HepG2 (cell line): Measurements from ENCODE around the gene KCNQ5. TPM values are rescaled to one million over a fixed set of nuclear protein-coding genes. Genes with fewer than 3 reads are reported as not detected.

ENCODE experiments used
- ATAC-seq: fragments of 200-7000 bp; cut with Tn5 transposase; 3 replicates; pipeline ENCODE4 v1.9.1; 2020; ENCODE audit warnings: mild to moderate bottlenecking, moderate library complexity
- BruUV-seq: library from RNA; stranded (reverse); fragments of 400-500 nt; replicated peaks from 2 replicates; lab custom pipeline; 2021; lab: Mats Ljungman, UMichigan
- CTCF ChIA-PET: fragments of 300-600 bp; formaldehyde crosslinking; extraction: SDS; loops from one replicate; lab custom pipeline; 2021; ENCODE audit warnings: low total read pairs, inconsistent platforms, low intra/inter-chr PET ratio; lab: Yijun Ruan, JAX
- POLR2A ChIA-PET: fragments of 350-600 bp; sonication (Branson Sonifier 250); formaldehyde crosslinking; loops from one replicate; lab custom pipeline; 2020; ENCODE audit warnings: antibody characterized with exemption, inconsistent platforms; lab: Yijun Ruan, JAX
- DNase-seq: peaks from one replicate; pipeline ENCODE4 v3.0.0-alpha.2; 2015; ENCODE audit warnings: low spot score
- FAIRE-seq: peaks from 3 replicates; lab custom pipeline; 2011; peaks lifted over from hg19 to GRCh38; lab: Jason Lieb, UNC
- H2AFZ ChIP-seq: one replicate; pipeline ENCODE4 v1.6.1; 2011; ENCODE audit warnings: low read length, inconsistent platforms
- H3K27ac ChIP-seq: fragments of 300-600 bp; 3 replicates; pipeline ENCODE4 v1.8.0; 2011; ENCODE audit warnings: mixed run types, mild to moderate bottlenecking, mixed read lengths, low read length, inconsistent platforms; ENCODE audit not compliant: insufficient read depth; ENCODE audit errors: extremely low read length
- H3K27me3 ChIP-seq, 2 experiments: fragments of 200-600 bp in 1 of 2; 2 replicates in 1 of 2; 3 replicates in 1 of 2; pipeline versions ENCODE4 v1.6.0 to v1.8.0; 2011; ENCODE audit warnings: low read length in 2 of 2, mild to moderate bottlenecking in 2 of 2, moderate library complexity in 2 of 2, inconsistent platforms in 1 of 2; ENCODE audit not compliant: insufficient read depth in 2 of 2, control insufficient read depth in 1 of 2
- H3K36me3 ChIP-seq, 2 experiments: fragments of 200-600 bp in 1 of 2; replicated peaks in 1 of 2; 2 replicates in 1 of 2; 3 replicates in 1 of 2; pipeline versions ENCODE4 v1.5.1 to v1.8.0; 2011; ENCODE audit warnings: low read length in 2 of 2, inconsistent platforms in 1 of 2; ENCODE audit not compliant: insufficient read depth in 2 of 2, control insufficient read depth in 1 of 2
- H3K4me1 ChIP-seq: 2 replicates; pipeline ENCODE4 v1.5.1; 2012; ENCODE audit warnings: low read length, inconsistent platforms; ENCODE audit not compliant: insufficient read depth
- H3K4me2 ChIP-seq: 2 replicates; pipeline ENCODE4 v1.6.0; 2011; ENCODE audit warnings: low read depth, low read length, inconsistent platforms
- H3K4me3 ChIP-seq, 3 experiments: fragments of 200-600 bp in 1 of 3; sonication (generic), shearing (Covaris generic) in 1 of 3; replicated peaks in 1 of 3; 2 replicates each; pipeline ENCODE4 v1.5.1; 2011 to 2016; ENCODE audit warnings: low read length in 3 of 3, inconsistent platforms in 2 of 3, low read depth in 2 of 3, mild to moderate bottlenecking in 2 of 3, control low read depth in 1 of 3, mixed read lengths in 1 of 3; ENCODE audit not compliant: insufficient read depth in 1 of 3
- H3K79me2 ChIP-seq: one replicate; pipeline ENCODE4 v1.6.1; 2011; ENCODE audit warnings: low read length, inconsistent platforms; ENCODE audit not compliant: insufficient read depth
- H3K9ac ChIP-seq: 2 replicates; pipeline ENCODE4 v1.6.0; 2011; ENCODE audit warnings: mild to moderate bottlenecking, low read depth, low read length, inconsistent platforms; ENCODE audit not compliant: insufficient read depth
- H3K9me3 ChIP-seq: 2 replicates; pipeline ENCODE4 v1.5.1; 2012; ENCODE audit warnings: mild to moderate bottlenecking, low read length
- H4K20me1 ChIP-seq: 2 replicates; pipeline ENCODE4 v1.6.0; 2011; ENCODE audit warnings: inconsistent platforms, mild to moderate bottlenecking, low read length, moderate library complexity; ENCODE audit not compliant: insufficient read depth
- ATAD3A ChIP-seq: sonication (generic); formaldehyde crosslinking; IDR thresholded peaks from 2 replicates; pipeline ENCODE4 v1.4.0; 2020; ENCODE audit warnings: missing genetic modification reagents
- FOXO1 ChIP-seq: sonication (generic); formaldehyde crosslinking; IDR thresholded peaks from 2 replicates; pipeline ENCODE4 v1.4.0; 2020; ENCODE audit warnings: missing genetic modification reagents
- GABPB1 ChIP-seq: IDR thresholded peaks from 2 replicates; pipeline ENCODE4 v1.6.1; 2016; ENCODE audit warnings: mild to moderate bottlenecking, missing genetic modification reagents, moderate library complexity, missing compliant biosample characterization
- GATA4 ChIP-seq: sonication (generic); IDR thresholded peaks from 2 replicates; pipeline ENCODE4 v1.6.1; 2016; ENCODE audit warnings: antibody characterized with exemption, low read depth, borderline replicate concordance
- HHEX ChIP-seq: IDR thresholded peaks from 2 replicates; pipeline ENCODE4 v1.6.1; 2016; ENCODE audit warnings: control low read depth
- JARID2 ChIP-seq: sonication (generic); formaldehyde crosslinking; IDR thresholded peaks from 2 replicates; pipeline ENCODE4 v1.8.1; 2023; ENCODE audit warnings: missing genetic modification reagents, inconsistent platforms; ENCODE audit not compliant: insufficient replicate concordance
- KDM6A ChIP-seq: IDR thresholded peaks from 2 replicates; pipeline ENCODE4 v1.6.1; 2016; ENCODE audit warnings: low read depth
- MIER3 ChIP-seq: IDR thresholded peaks from 2 replicates; pipeline ENCODE4 v1.6.1; 2016; ENCODE audit warnings: missing compliant biosample characterization, borderline replicate concordance
- MTA3 ChIP-seq: sonication (generic); formaldehyde crosslinking; IDR thresholded peaks from 2 replicates; pipeline ENCODE4 v1.4.0; 2020; ENCODE audit warnings: missing genetic modification reagents
- NBN ChIP-seq: fragments of 450-650 bp; conservative IDR thresholded peaks from 2 replicates; pipeline ENCODE4 v1.6.1; 2017
- RXRA ChIP-seq: sonication (generic); formaldehyde crosslinking; IDR thresholded peaks from 2 replicates; pipeline ENCODE4 v1.5.1; 2020; ENCODE audit warnings: missing genetic modification reagents
- SETDB1 ChIP-seq: sonication (generic); formaldehyde crosslinking; IDR thresholded peaks from 2 replicates; pipeline ENCODE4 v1.5.1; 2020; ENCODE audit warnings: missing genetic modification reagents, mild to moderate bottlenecking, borderline replicate concordance
- SNAPC2 ChIP-seq: sonication (generic); formaldehyde crosslinking; IDR thresholded peaks from 2 replicates; pipeline ENCODE4 v1.8.1; 2022; ENCODE audit warnings: mild to moderate bottlenecking, missing genetic modification reagents
- SSRP1 ChIP-seq: IDR thresholded peaks from 2 replicates; pipeline ENCODE4 v1.6.1; 2016; ENCODE audit warnings: control low read depth
- TCF7L2 ChIP-seq: IDR thresholded peaks from 2 replicates; pipeline ENCODE4 v1.6.1; 2011; ENCODE audit warnings: mild to moderate bottlenecking, low read depth, low read length, moderate library complexity
- ZFP41 ChIP-seq: sonication (generic); formaldehyde crosslinking; IDR thresholded peaks from 2 replicates; pipeline ENCODE4 v1.4.0; 2020; ENCODE audit warnings: mild to moderate bottlenecking, missing genetic modification reagents, borderline replicate concordance
- ZNF124 ChIP-seq: sonication (generic); formaldehyde crosslinking; IDR thresholded peaks from 2 replicates; pipeline ENCODE4 v1.4.0; 2020; ENCODE audit warnings: missing genetic modification reagents
- ZNF564 ChIP-seq: sonication (generic); formaldehyde crosslinking; IDR thresholded peaks from 2 replicates; pipeline ENCODE4 v1.8.1; 2023; ENCODE audit warnings: mild to moderate bottlenecking, missing genetic modification reagents
- ZNF83 ChIP-seq: sonication (generic); formaldehyde crosslinking; IDR thresholded peaks from 2 replicates; pipeline ENCODE4 v1.4.0; 2020; ENCODE audit warnings: missing genetic modification reagents, mild to moderate bottlenecking, borderline replicate concordance
- WGBS: methylation state at CpG from one replicate; pipeline ENCODE4 v1.1.6; 2017; ENCODE audit warnings: low lambda C conversion rate; 5-methylcytosine and 5-hydroxymethylcytosine counted together
- in situ Hi-C: cut with HindIII; loops from 2 replicates; pipeline ENCODE4 v1.10.0; 2017; ENCODE audit warnings: low pct_unique_long_range_greater_than_20kb; ENCODE audit not compliant: extremely low pct_ligation_motif_present
- intact Hi-C: fragments of 100-400 bp; cut with micrococcal nuclease; formaldehyde crosslinking; loops from one replicate; pipeline ENCODE4 v1.10.0; 2022; ENCODE audit not compliant: unreplicated experiment
- polyA plus RNA-seq, 8 experiments: library from polyadenylated mRNA; depleted of rRNA in 3 of 8; stranded (reverse) in 7 of 8; unstranded in 1 of 8; fragments of >200 nt; fragmentation: Illumina TruSeq in 4 of 8; extraction: Trizol in 4 of 8; gene quantifications; 2 replicates each; pipeline versions ENCODE4 v1.2.1 to v1.2.3, GENCODE V29; 2011 to 2016; ENCODE audit warnings: low read depth in 4 of 8, missing spikeins in 1 of 8, mixed read lengths in 1 of 8; ENCODE audit not compliant: insufficient read depth in 1 of 8
- total RNA-seq, 5 experiments: library from RNA; depleted of rRNA; stranded (reverse); fragments of >200 nt; fragmentation: Illumina TruSeq; extraction: Trizol; gene quantifications; 2 replicates each; pipeline ENCODE4 v1.2.3, GENCODE V29; 2016; ENCODE audit warnings: low read depth in 1 of 5
- TF ChIP-seq, protein P1 (sequence below): sonication (generic); formaldehyde crosslinking; IDR thresholded peaks from 2 replicates; pipeline ENCODE4 v1.4.0; 2020; ENCODE audit warnings: mild to moderate bottlenecking, missing genetic modification reagents

KCNQ5 gene
- total and polyA plus RNA-seq, 2 of the 13 experiments (the other 11 are each of a cell fraction or from before 2014, with no cell fraction given) = 0.04 TPM; not detected in 1

DNA sequence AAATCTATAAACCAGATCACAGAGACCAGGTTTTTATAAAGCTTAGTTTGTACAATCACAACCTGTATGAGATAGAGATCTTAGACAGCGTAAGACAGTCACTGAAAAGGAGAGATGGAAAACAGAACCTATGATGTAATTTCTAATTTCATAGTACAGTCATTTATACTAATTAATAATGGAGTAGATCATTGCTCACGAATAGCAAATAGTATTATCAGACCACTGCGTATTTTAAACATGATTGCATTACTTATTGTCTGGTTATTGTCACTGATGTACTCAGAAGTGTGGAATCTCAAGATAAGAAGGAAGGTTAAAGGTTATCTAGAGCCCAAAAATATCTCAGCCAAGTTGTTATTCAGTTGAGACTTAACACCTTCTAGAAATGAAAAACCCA, 487.8 kb downstream of the KCNQ5 start (continued):
- TF ChIP-seq, protein P1, sequence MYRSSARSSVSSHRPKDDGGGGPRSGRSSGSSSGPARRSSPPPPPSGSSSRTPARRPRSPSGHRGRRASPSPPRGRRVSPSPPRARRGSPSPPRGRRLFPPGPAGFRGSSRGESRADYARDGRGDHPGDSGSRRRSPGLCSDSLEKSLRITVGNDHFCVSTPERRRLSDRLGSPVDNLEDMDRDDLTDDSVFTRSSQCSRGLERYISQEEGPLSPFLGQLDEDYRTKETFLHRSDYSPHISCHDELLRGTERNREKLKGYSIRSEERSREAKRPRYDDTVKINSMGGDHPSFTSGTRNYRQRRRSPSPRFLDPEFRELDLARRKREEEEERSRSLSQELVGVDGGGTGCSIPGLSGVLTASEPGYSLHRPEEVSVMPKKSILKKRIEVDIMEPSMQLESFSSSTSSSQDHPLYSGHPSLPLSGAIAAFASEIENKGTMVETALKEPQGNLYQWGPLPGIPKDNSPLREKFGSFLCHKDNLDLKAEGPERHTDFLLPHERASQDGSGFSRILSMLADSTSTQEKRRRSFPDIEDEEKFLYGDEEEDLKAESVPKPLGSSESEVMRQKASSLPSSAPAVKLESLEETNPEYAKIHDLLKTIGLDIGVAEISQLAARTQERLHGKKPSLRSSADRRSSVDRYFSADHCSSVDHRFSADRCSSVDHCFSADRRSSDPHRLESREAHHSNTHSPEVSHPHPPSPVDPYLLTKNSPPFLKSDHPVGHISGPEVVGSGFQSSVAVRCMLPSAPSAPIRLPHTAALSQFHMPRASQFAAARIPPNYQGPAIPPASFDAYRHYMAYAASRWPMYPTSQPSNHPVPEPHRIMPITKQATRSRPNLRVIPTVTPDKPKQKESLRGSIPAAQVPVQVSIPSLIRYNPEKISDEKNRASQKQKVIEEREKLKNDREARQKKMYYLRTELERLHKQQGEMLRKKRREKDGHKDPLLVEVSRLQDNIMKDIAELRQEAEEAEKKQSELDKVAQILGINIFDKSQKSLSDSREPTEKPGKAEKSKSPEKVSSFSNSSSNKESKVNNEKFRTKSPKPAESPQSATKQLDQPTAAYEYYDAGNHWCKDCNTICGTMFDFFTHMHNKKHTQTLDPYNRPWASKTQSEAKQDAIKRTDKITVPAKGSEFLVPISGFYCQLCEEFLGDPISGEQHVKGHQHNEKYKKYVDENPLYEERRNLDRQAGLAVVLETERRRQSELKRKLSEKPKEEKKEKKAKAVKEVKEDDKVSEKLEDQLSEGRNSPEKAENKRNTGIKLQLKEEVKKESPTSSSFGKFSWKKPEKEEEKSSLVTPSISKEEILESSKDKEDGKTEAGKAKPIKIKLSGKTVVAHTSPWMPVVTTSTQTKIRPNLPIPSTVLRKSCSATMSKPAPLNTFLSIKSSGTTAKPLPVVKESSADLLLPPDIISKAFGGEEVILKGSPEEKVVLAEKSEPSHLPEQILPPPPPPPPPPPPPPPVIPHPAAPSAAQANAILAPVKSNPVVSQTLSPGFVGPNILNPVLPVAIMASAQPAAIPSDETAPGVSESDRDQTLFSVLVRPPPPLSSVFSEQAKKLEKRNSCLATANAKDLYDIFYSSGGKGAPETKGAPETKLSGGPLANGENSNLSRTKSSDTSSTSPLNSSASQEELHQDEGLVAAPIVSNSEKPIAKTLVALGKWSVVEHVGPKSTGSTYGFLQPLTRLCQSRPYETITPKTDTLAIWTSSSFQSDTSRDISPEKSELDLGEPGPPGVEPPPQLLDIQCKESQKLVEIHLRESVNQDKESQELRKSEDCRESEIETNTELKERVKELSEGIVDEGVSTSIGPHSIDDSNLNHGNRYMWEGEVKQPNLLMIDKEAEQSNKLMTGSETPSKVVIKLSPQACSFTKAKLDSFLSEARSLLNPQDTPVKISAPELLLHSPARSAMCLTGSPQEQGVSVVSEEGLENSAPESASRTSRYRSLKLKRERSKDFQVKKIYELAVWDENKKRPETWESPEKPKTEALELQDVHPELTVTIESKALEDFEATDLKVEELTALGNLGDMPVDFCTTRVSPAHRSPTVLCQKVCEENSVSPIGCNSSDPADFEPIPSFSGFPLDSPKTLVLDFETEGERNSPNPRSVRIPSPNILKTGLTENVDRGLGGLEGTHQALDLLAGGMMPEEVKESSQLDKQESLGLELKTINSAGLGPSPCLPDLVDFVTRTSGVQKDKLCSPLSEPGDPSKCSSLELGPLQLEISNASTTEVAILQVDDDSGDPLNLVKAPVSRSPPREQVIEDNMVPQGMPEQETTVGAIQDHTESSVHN (CRISPR knock-in tag) = no peak
- TF ChIP-seq SETDB1 (CRISPR knock-in tag) = no peak
- TF ChIP-seq HHEX = no peak
- no peak for TF ChIP-seq ZNF83
- TF ChIP-seq ATAD3A (CRISPR knock-in tag) = no peak
- no peak for TF ChIP-seq GABPB1 (CRISPR knock-in tag)

DNA sequence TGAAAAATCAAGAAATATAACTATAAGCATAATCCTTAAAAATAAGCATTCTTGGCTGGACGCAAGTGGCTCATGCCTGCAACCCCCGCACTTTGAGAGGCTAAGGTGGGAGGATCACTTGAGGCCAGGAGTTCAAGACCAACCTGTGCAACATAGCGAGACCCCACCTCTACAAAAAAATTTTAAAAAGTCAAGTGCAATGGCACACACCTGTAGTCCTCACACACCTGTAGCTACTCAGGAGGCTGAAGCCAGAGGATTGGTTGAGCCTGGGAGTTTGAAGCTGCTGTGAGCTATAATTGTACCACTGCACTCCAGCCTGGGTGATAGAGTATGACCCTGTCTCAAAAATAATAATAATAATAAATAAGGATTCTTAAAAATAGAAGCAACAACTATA, 494.5 kb downstream of the KCNQ5 start:
- 6% methylated on average over 3 of the region's 3 CpGs for WGBS
- TF ChIP-seq SSRP1 = no peak
- TF ChIP-seq KDM6A = no peak
- no peak for TF ChIP-seq MIER3 (CRISPR knock-in tag)
- TF ChIP-seq NBN = no peak
- no peak for TF ChIP-seq FOXO1 (CRISPR knock-in tag)
- TF ChIP-seq ZNF564 (CRISPR knock-in tag) = no peak
- no peak for TF ChIP-seq JARID2 (CRISPR knock-in tag)
- TF ChIP-seq TCF7L2 = no peak
- TF ChIP-seq RXRA = no peak
- TF ChIP-seq ZFP41 (CRISPR knock-in tag) = no peak
- TF ChIP-seq MTA3 (CRISPR knock-in tag) = no peak
- no peak for TF ChIP-seq GATA4
- TF ChIP-seq SNAPC2 (CRISPR knock-in tag) = no peak
- no peak for TF ChIP-seq ZNF124
- Histone ChIP-seq H3K9me3 (no peaks in the 10 kb centered on the region), H3K4me1 (no peaks in the 10 kb centered on the region), H3K4me2 (no peak overlapping the region), H3K27me3 (no peaks in the 10 kb centered on the region), H2AFZ (no peak overlapping the region), H3K9ac (no peak overlapping the region), H3K79me2 (no peaks in the 10 kb centered on the region), H3K4me3 (no peak overlapping the region), H4K20me1 (no peaks in the 10 kb centered on the region), H3K27ac (no peak overlapping the region), H3K36me3 (no peaks in the 10 kb centered on the region)
- no TSS peak for BruUV-seq
- ATAC-seq = no peak
- ChIA-PET POLR2A (no interaction called here), CTCF (no interaction called here)
- DNase-seq = no peak
- intact Hi-C loops (no loop called here), in situ Hi-C loops (no loop called here)
- no peak for FAIRE-seq
